LNCaP clone FGC (cell line): Measurements from ENCODE around the gene GRAMD4.

ENCODE experiments used
- DNase-seq: peaks from one replicate; pipeline ENCODE4 v3.0.0-alpha.2; 2011; ENCODE audit warnings: low read depth
- H3K4me3 ChIP-seq: 2 replicates; pipeline ENCODE4 v1.5.1; 2011; ENCODE audit warnings: mild to moderate bottlenecking, low read depth, low read length, control low read depth
- CTCF ChIP-seq: IDR thresholded peaks from 2 replicates; pipeline ENCODE4 v1.5.1; 2012; ENCODE audit warnings: mild to moderate bottlenecking; ENCODE audit not compliant: control insufficient read depth, insufficient read depth; ENCODE audit errors: extremely low read depth

Gene GRAMD4

GRCh38 chr22:46665751-46666280 is 45.6 kb downstream of the GRAMD4 start:
- TF ChIP-seq CTCF = no peak
- no peak overlapping the region for H3K4me3 ChIP-seq
- DNase-seq = no peak

- no peak for DNase-seq
- H3K4me3 ChIP-seq = no peak overlapping the region
- TF ChIP-seq CTCF = no peak
Observed at GRCh38 chr22:46666577-46667244, 46.5 kb downstream of the GRAMD4 start.

- no peak overlapping the region for H3K4me3 ChIP-seq
- no peak for DNase-seq
Observed at GRCh38 chr22:46667245-46667623, 47.0 kb downstream of the GRAMD4 start.

DNA sequence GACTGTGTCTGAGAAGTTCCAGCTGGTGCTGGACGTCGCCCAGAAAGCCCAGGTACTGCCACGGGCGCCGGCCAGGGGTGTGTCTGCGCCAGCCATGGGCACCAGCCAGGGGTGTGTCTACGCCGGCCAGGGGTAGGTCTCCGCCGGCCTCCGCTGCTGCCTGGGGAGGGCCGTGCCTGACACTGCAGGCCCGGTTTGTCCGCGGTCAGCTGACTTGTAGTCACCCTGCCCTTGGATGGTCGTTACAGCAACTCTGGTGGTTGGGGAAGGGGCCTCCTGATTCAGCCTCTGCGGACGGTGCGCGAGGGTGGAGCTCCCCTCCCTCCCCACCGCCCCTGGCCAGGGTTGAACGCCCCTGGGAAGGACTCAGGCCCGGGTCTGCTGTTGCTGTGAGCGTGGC is 47.9 kb downstream of the GRAMD4 start:
- DNase-seq = no peak
- TF ChIP-seq CTCF = no peak
- no peak overlapping the region for H3K4me3 ChIP-seq

More at GRCh38 chr22:46667245-46667623, 47.0 kb downstream of the GRAMD4 start:
- TF ChIP-seq CTCF = no peak

DNA sequence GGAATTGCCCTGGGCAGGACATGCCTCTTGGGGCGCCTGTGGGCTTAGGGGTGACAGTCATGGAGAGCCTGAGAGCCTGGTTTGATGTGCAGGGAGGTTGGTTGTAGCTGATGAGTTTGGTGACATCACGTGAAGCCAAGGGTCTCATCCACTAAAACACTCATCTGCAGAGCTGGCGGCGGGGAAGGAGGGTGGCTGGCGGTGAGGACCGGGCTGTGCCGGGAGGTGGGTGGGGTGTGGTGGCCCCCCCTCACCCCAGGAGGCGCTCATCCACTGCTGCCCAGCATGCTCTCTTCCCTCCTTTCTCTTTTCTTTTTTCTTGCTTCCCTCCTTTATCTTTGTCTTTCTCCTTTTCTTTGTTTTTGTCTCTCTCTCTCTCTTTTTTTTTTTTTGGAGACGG is 49.0 kb downstream of the GRAMD4 start:
- DNase-seq = no peak
- no peak overlapping the region for H3K4me3 ChIP-seq
- no peak for TF ChIP-seq CTCF

DNA sequence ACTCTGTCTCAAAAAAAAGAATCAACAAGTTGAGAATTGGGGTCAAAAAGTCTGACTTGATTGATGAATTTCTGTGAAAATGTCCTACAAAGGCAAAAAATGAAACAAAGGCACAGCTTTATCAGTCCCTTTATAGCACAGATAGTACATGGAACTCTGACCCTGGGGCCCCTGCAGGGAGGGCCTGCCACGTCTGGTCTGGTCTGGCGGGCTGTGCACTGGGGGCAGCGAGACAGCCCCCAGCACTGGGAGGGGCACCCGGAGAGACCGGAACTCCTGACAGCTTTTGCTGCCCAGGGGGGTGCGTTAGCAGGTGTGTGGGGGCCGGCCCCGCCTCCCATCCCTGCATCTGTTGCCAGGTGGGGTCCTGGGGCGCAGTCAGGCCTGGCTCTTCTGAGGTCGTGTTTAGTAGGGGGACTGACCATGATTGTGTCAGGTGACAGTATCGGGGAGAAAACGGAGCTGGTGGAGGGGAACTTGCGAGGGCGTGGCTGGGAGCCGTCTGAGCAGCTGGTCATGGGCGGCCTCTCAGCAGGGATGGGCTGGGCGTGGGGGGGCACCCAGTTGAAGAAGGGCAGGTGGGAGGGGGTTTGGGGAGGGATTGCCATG is 51.7 kb downstream of the GRAMD4 start:
- no peak for TF ChIP-seq CTCF
- H3K4me3 ChIP-seq = no peak overlapping the region
- DNase-seq = no peak
